ENCODE measurements around the gene WDR88. TPM values are rescaled to one million over a fixed set of nuclear protein-coding genes. Genes with fewer than 3 reads are reported as not detected.

WDR88 gene
- total and polyA plus RNA-seq, 2 of the 13 experiments (the other 11 are each of a cell fraction or from before 2014, with no cell fraction given) = not detected

GRCh38 chr19:33204136-33204973 lies 72.4 kb downstream of the WDR88 start:
- FAIRE-seq (no peak), DNase-seq (ENCODE audit: low spot score) (no peak), ATAC-seq (no peak)
- peaks cover 20 to 31% of the 10 kb centered on the region in 2 experiments for H3K36me3 ChIP-seq (replicated peaks in 1 of 2; ENCODE audit: control insufficient read depth in 1 of 2, insufficient read depth in 2 of 2, low read length in 2 of 2)
- CTCF ChIA-PET (ENCODE audit: low intra/inter-chr PET ratio, low total read pairs) = no interaction called here
- H3K4me1 ChIP-seq (ENCODE audit: insufficient read depth, low read length) = peaks cover 4% of the 10 kb centered on the region
- POLR2A ChIA-PET = no interaction called here
- no peaks in the 10 kb centered on the region for H4K20me1 ChIP-seq (ENCODE audit: insufficient read depth, low read length)
- intact Hi-C loops (cut with micrococcal nuclease; ENCODE audit: unreplicated experiment) = no loop called here
- no TSS peak for BruUV-seq (replicated peaks)
- no peak overlapping the region for H3K27ac ChIP-seq (ENCODE audit: extremely low read length, insufficient read depth, low read length)
- TF ChIP-seq ZNF598 (CRISPR knock-in tag; IDR thresholded peaks at IDR 0.05; ENCODE audit: borderline replicate concordance) (no peak), RBFOX2 (IDR thresholded peaks at IDR 0.05; ENCODE audit: low read depth, low read length) (peak; percentile 41; the same call in 1 of the 2 replicates), POLR2AphosphoS2 (IDR thresholded peaks at IDR 0.05; ENCODE audit: low read depth, low read length) (no peak), THAP8 (CRISPR knock-in tag; IDR thresholded peaks at IDR 0.05; ENCODE audit: borderline replicate concordance) (no peak), ZNF263 (CRISPR knock-in tag; IDR thresholded peaks at IDR 0.05) (peak; percentile 65; the same call in 1 of the 2 replicates), CEBPB (IDR thresholded peaks at IDR 0.05; ENCODE audit: borderline replicate concordance, low read depth, low read length) (peak; percentile 86), ZNF644 (CRISPR knock-in tag; IDR thresholded peaks at IDR 0.05; ENCODE audit: low read depth) (no peak)
- TF ChIP-seq, protein P1, sequence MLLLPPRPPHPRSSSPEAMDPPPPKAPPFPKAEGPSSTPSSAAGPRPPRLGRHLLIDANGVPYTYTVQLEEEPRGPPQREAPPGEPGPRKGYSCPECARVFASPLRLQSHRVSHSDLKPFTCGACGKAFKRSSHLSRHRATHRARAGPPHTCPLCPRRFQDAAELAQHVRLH (CRISPR knock-in tag; IDR thresholded peaks at IDR 0.05; ENCODE audit: borderline replicate concordance, low read depth) = no peak
- TF ChIP-seq, protein P2, sequence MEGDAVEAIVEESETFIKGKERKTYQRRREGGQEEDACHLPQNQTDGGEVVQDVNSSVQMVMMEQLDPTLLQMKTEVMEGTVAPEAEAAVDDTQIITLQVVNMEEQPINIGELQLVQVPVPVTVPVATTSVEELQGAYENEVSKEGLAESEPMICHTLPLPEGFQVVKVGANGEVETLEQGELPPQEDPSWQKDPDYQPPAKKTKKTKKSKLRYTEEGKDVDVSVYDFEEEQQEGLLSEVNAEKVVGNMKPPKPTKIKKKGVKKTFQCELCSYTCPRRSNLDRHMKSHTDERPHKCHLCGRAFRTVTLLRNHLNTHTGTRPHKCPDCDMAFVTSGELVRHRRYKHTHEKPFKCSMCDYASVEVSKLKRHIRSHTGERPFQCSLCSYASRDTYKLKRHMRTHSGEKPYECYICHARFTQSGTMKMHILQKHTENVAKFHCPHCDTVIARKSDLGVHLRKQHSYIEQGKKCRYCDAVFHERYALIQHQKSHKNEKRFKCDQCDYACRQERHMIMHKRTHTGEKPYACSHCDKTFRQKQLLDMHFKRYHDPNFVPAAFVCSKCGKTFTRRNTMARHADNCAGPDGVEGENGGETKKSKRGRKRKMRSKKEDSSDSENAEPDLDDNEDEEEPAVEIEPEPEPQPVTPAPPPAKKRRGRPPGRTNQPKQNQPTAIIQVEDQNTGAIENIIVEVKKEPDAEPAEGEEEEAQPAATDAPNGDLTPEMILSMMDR (CRISPR knock-in tag; IDR thresholded peaks at IDR 0.05) = no peak
- no peak overlapping the region for H3K4me3 ChIP-seq (replicated peaks in 1 of 3; ENCODE audit: insufficient read depth in 1 of 3, low read depth in 2 of 3, low read length in 3 of 3)
- H3K4me2 ChIP-seq (ENCODE audit: low read depth, low read length) = no peak overlapping the region
- no peak overlapping the region for H2AFZ ChIP-seq (ENCODE audit: low read length)
- H3K79me2 ChIP-seq (ENCODE audit: insufficient read depth, low read length) = peaks cover 2% of the 10 kb centered on the region
- H3K27me3 ChIP-seq (ENCODE audit: control insufficient read depth in 1 of 2, insufficient read depth in 2 of 2, low read length in 2 of 2) = no peaks in the 10 kb centered on the region
- in situ Hi-C loops (cut with HindIII; ENCODE audit: extremely low pct_ligation_motif_present, low pct_unique_long_range_greater_than_20kb) = no loop called here
- H3K9me3 ChIP-seq (ENCODE audit: low read length) = no peaks in the 10 kb centered on the region
- no peak overlapping the region for H3K9ac ChIP-seq (ENCODE audit: insufficient read depth, low read depth, low read length)
- 97% methylated on average over 16 of the region's 32 CpGs for WGBS (ENCODE audit: low lambda C conversion rate)
